Measurements from ENCODE around the gene MACROH2A2.
A peak's percentile ranks its signal among the peaks of the same experiment; 100 is the strongest.
"Not testable (repeated sequence)": the region's sequence is repeated elsewhere in the genome, so short reads cannot be mapped to it uniquely, and the experiment has no call there.

Gene MACROH2A2

GRCh38 chr10:70052462-70053217 is at the start of gene MACROH2A2:
Gene MACROH2A2 (plus strand): TSS chr10:70052846. CDS start chr10:70075659, 22,813 bp downstream.
- DNase-seq: peak; percentile 29

GRCh38 chr10:70007116-70007820 is 45.4 kb upstream of the MACROH2A2 start:
- no peak for DNase-seq

GRCh38 chr10:70031215-70031614 is 21.4 kb upstream of the MACROH2A2 start:
- no peak for DNase-seq

- DNase-seq: no peak
These were observed 19.9 kb upstream of the MACROH2A2 start for GRCh38 chr10:70032667-70033289.

GRCh38 chr10:70034232-70034631 is 18.4 kb upstream of the MACROH2A2 start:
- DNase-seq: no peak

- DNase-seq: no peak
These were observed 17.1 kb upstream of the MACROH2A2 start for GRCh38 chr10:70035531-70035930.

GRCh38 chr10:70038923-70039322 is 13.7 kb upstream of the MACROH2A2 start:
- DNase-seq: peak; percentile 15

- no peak for DNase-seq
These were observed 11.6 kb upstream of the MACROH2A2 start for GRCh38 chr10:70041016-70041415.

GRCh38 chr10:70041739-70042138 is 10.9 kb upstream of the MACROH2A2 start:
- DNase-seq: not testable (repeated sequence)

- DNase-seq: not testable (repeated sequence)
These were observed 5.6 kb upstream of the MACROH2A2 start for GRCh38 chr10:70047066-70047465.

GRCh38 chr10:70048030-70048723 is 4.5 kb upstream of the MACROH2A2 start:
- DNase-seq: no peak

- no peak for DNase-seq
These were observed 798 bp upstream of the MACROH2A2 start for GRCh38 chr10:70051848-70052247.

GRCh38 chr10:70053218-70053840 is 683 bp downstream of the MACROH2A2 start:
- DNase-seq: no peak

- no peak for DNase-seq
These were observed 1.2 kb downstream of the MACROH2A2 start for GRCh38 chr10:70053841-70054288.

GRCh38 chr10:70054902-70055301 is 2.3 kb downstream of the MACROH2A2 start:
- DNase-seq: no peak

- DNase-seq: no peak
These were observed 2.9 kb downstream of the MACROH2A2 start for GRCh38 chr10:70055550-70055949.

GRCh38 chr10:70057306-70057705 is 4.7 kb downstream of the MACROH2A2 start:
- no peak for DNase-seq

- no peak for DNase-seq
These were observed 7.7 kb downstream of the MACROH2A2 start for GRCh38 chr10:70060389-70060788.

- peak; percentile 37 for DNase-seq
These were observed 10.9 kb downstream of the MACROH2A2 start for GRCh38 chr10:70063418-70064098.

- DNase-seq: no peak
These were observed 11.8 kb downstream of the MACROH2A2 start for GRCh38 chr10:70064486-70064885.

GRCh38 chr10:70066190-70066589 is 13.5 kb downstream of the MACROH2A2 start:
- DNase-seq: no peak

GRCh38 chr10:70067586-70067985 is 14.9 kb downstream of the MACROH2A2 start:
- no peak for DNase-seq

Data from activated CD4-positive, alpha-beta T cell treated with anti-CD3 and anti-CD28 coated beads, Interleukin-2, amount 50 U/mL, for 16 hours (primary cell).